Astrocyte of the hippocampus (primary cell): ENCODE results near the gene NDUFB5.

ENCODE experiments used
- DNase-seq: peaks from one replicate; pipeline ENCODE4 v3.0.0; 2011; ENCODE audit warnings: low read depth, low spot score

NDUFB5 gene

GRCh38 chr3:179604321-179605078 lies at the start of gene NDUFB5, which contains the start of gene MRPL47:
TSS of gene NDUFB5 (plus strand) at chr3:179604794. CDS start at chr3:179604816, 22 bp downstream.
TSS of gene MRPL47 (minus strand) at chr3:179604638. CDS start at chr3:179604624, 14 bp downstream.
- peak; percentile 98 for DNase-seq

- peak; percentile 83 for DNase-seq
These were observed 45.7 kb upstream of the NDUFB5 start for GRCh38 chr3:179558742-179559364.

GRCh38 chr3:179560791-179561190 lies 43.8 kb upstream of the NDUFB5 start:
- DNase-seq, result no peak

- DNase-seq, result peak; percentile 100
These were observed 41.9 kb upstream of the NDUFB5 start, which contains the start of gene ACTL6A for GRCh38 chr3:179562591-179563270. TSS of gene ACTL6A (plus strand) at chr3:179562926. CDS start at chr3:179563093, 167 bp downstream.

GRCh38 chr3:179563271-179563783 lies 41.3 kb upstream of the NDUFB5 start:
- peak; percentile 84 for DNase-seq

GRCh38 chr3:179565496-179565895 lies 39.1 kb upstream of the NDUFB5 start:
- no peak for DNase-seq

- no peak for DNase-seq
These were observed 23.6 kb upstream of the NDUFB5 start for GRCh38 chr3:179580992-179581391.

- DNase-seq, result no peak
These were observed 15.5 kb upstream of the NDUFB5 start for GRCh38 chr3:179589143-179589542.

GRCh38 chr3:179590669-179591068 lies 13.9 kb upstream of the NDUFB5 start:
- no peak for DNase-seq

GRCh38 chr3:179591313-179591712 lies 13.3 kb upstream of the NDUFB5 start:
- DNase-seq, result no peak

GRCh38 chr3:179599531-179599930 lies 5.1 kb upstream of the NDUFB5 start:
- DNase-seq, result no peak

- no peak for DNase-seq
These were observed 1.3 kb upstream of the NDUFB5 start for GRCh38 chr3:179603321-179603720.

- DNase-seq, result no peak
These were observed 763 bp upstream of the NDUFB5 start for GRCh38 chr3:179603831-179604230.

GRCh38 chr3:179606534-179607085 lies 2.0 kb downstream of the NDUFB5 start:
- no peak for DNase-seq

GRCh38 chr3:179608931-179609720 lies 4.5 kb downstream of the NDUFB5 start:
- DNase-seq, result no peak

GRCh38 chr3:179610066-179610465 lies 5.5 kb downstream of the NDUFB5 start:
- no peak for DNase-seq

GRCh38 chr3:179613807-179614206 lies 9.2 kb downstream of the NDUFB5 start:
- peak; percentile 45 for DNase-seq

GRCh38 chr3:179615458-179616173 lies 11.0 kb downstream of the NDUFB5 start:
- no peak for DNase-seq

GRCh38 chr3:179622023-179622422 lies 17.4 kb downstream of the NDUFB5 start:
- DNase-seq, result no peak

GRCh38 chr3:179624451-179624850 lies 19.9 kb downstream of the NDUFB5 start:
- DNase-seq, result peak; percentile 2
